T-cell (primary cell): Measurements from ENCODE around the gene SRSF2. TPM values are rescaled to one million over a fixed set of nuclear protein-coding genes. Genes with fewer than 3 reads are reported as not detected.

Experiments used
- ATAC-seq, 4 experiments: fragments of 200-7000 bp in 3 of 4; fragments of 150-1000 bp in 1 of 4; cut with Tn5 transposase; replicated peaks in 1 of 4; 1 replicate in 3 of 4; 2 replicates in 1 of 4; pipeline ENCODE4 v1.10.0; 2021; ENCODE audit warnings: moderate library complexity in 3 of 4, mild to moderate bottlenecking in 2 of 4, moderate number of reproducible peaks in 1 of 4
- CTCF ChIA-PET, 2 donors: fragments of 300-600 bp; sonication (Branson Sonifier 250); formaldehyde crosslinking; loops; one replicate each; lab custom pipeline; 2022; ENCODE audit warnings: antibody characterized with exemption in 2 of 2; lab: Charles Lee
- POLR2A ChIA-PET, 2 donors: fragments of 300-600 bp; sonication (Branson Sonifier 250); formaldehyde crosslinking; loops; one replicate each; lab custom pipeline; 2022; ENCODE audit warnings: antibody characterized with exemption in 2 of 2; lab: Charles Lee
- DNase-seq, 35 experiments: peaks; one replicate each; pipeline versions ENCODE4 v3.0.0 to v3.0.0-alpha.2; 2013 to 2023
- H3K27ac ChIP-seq: one replicate; pipeline ENCODE4 v1.5.1; 2013; ENCODE audit warnings: low read length
- H3K27me3 ChIP-seq, 2 experiments: replicated peaks in 1 of 2; 1 replicate in 1 of 2; 2 replicates in 1 of 2; pipeline versions ENCODE4 v1.6.1 to v1.7.0; 2013; ENCODE audit warnings: low read length in 1 of 2, mixed read lengths in 1 of 2; ENCODE audit not compliant: control insufficient read depth in 2 of 2, insufficient read depth in 2 of 2; ENCODE audit errors: extremely low read depth in 1 of 2
- H3K36me3 ChIP-seq, 2 donors: 1 replicate in 1 of 2; 2 replicates in 1 of 2; pipeline versions ENCODE4 v1.6.1 to v1.7.0; 2013; ENCODE audit warnings: low read length in 1 of 2; ENCODE audit not compliant: control insufficient read depth in 2 of 2, insufficient read depth in 1 of 2; ENCODE audit errors: extremely low read depth in 1 of 2
- H3K4me1 ChIP-seq, 2 experiments: 1 replicate in 1 of 2; 2 replicates in 1 of 2; pipeline versions ENCODE4 v1.6.1 to v1.7.0; 2013; ENCODE audit warnings: low read length in 2 of 2, mixed read lengths in 1 of 2; ENCODE audit not compliant: insufficient read depth in 2 of 2, control insufficient read depth in 1 of 2; ENCODE audit errors: extremely low read depth in 1 of 2
- H3K4me3 ChIP-seq, 2 donors: 1 replicate in 1 of 2; 2 replicates in 1 of 2; pipeline versions ENCODE4 v1.5.1 to v1.7.0; 2013; ENCODE audit warnings: mild to moderate bottlenecking in 2 of 2, low read length in 1 of 2, moderate library complexity in 1 of 2; ENCODE audit not compliant: control insufficient read depth in 1 of 2; ENCODE audit errors: extremely low read depth in 1 of 2
- H3K9me3 ChIP-seq: 2 replicates; pipeline ENCODE4 v1.7.0; 2013
- H3K27ac Mint-ChIP-seq, 2 donors: one replicate each; pipeline ENCODE4 v1.8.0; 2020 to 2021; ENCODE audit warnings: mild to moderate bottlenecking in 2 of 2, mixed read lengths in 2 of 2
- H3K27me3 Mint-ChIP-seq, 2 donors: one replicate each; pipeline ENCODE4 v1.8.0; 2021 to 2022; ENCODE audit warnings: mixed read lengths in 2 of 2
- H3K36me3 Mint-ChIP-seq: one replicate; pipeline ENCODE4 v1.8.0; 2021; ENCODE audit warnings: mixed read lengths
- H3K4me1 Mint-ChIP-seq, 3 donors: one replicate each; pipeline ENCODE4 v1.8.0; 2020 to 2022; ENCODE audit warnings: mixed read lengths in 3 of 3, mild to moderate bottlenecking in 1 of 3
- H3K4me3 Mint-ChIP-seq, 3 donors: one replicate each; pipeline ENCODE4 v1.8.0; 2020 to 2022; ENCODE audit warnings: mild to moderate bottlenecking in 3 of 3, mixed read lengths in 3 of 3, moderate library complexity in 3 of 3
- H3K9me3 Mint-ChIP-seq, 3 donors: one replicate each; pipeline ENCODE4 v1.8.0; 2020 to 2022; ENCODE audit warnings: mixed read lengths in 3 of 3
- WGBS: methylation state at CpG from one replicate; pipeline ENCODE4 v1.1.5; 2013; ENCODE audit warnings: missing lambda C conversion rate; ENCODE audit not compliant: insufficient coverage; 5-methylcytosine and 5-hydroxymethylcytosine counted together
- total RNA-seq, 35 experiments: library from RNA in 6 of 35; stranded (reverse) in 6 of 35; fragments of 120-200 nt in 1 of 35; gene quantifications; one replicate each; pipeline versions ENCODE4 v1.2.1 to v1.2.4 and lab custom pipeline; 2013 to 2026

SRSF2 gene
- total RNA-seq, 5 donors from 2014 or later (not counting 1 experiment from before 2014, with no cell fraction given) = 349 to 413 (median 382) TPM

GRCh38 chr17:76690596-76691280 is 46.4 kb downstream of the SRSF2 start:
- ChIA-PET POLR2A (no interaction called here), CTCF (interaction anchor here in 1 of 2 donors (0.6 kb wide), 1 partner anchor 388 kb away, joined by 3 read pairs; no protein-coding TSS in a partner anchor)
- H3K9me3 ChIP-seq = no peaks in the 10 kb centered on the region
- H3K4me3 ChIP-seq = no peak overlapping the region
- peaks cover 0 to 9% of the 10 kb centered on the region in 2 experiments for H3K27me3 ChIP-seq
- H3K27ac ChIP-seq = no peak overlapping the region
- H3K9me3 Mint-ChIP-seq = no peaks in the 10 kb centered on the region
- peaks cover 0 to 5% (median 0%) of the 10 kb centered on the region in 3 donors for H3K4me1 Mint-ChIP-seq
- no peak overlapping the region for H3K27ac Mint-ChIP-seq
- WGBS = 100% methylated on average over 2 of the region's 13 CpGs
- H3K27me3 Mint-ChIP-seq = peaks cover 0 to 2% of the 10 kb centered on the region in 2 donors
- DNase-seq (no peak), ATAC-seq (no peak)
- H3K4me3 Mint-ChIP-seq = no peak overlapping the region
- peaks cover 0 to 3% of the 10 kb centered on the region in 2 experiments for H3K4me1 ChIP-seq
- no peaks in the 10 kb centered on the region for H3K36me3 ChIP-seq
- peaks cover 4% of the 10 kb centered on the region for H3K36me3 Mint-ChIP-seq

DNA sequence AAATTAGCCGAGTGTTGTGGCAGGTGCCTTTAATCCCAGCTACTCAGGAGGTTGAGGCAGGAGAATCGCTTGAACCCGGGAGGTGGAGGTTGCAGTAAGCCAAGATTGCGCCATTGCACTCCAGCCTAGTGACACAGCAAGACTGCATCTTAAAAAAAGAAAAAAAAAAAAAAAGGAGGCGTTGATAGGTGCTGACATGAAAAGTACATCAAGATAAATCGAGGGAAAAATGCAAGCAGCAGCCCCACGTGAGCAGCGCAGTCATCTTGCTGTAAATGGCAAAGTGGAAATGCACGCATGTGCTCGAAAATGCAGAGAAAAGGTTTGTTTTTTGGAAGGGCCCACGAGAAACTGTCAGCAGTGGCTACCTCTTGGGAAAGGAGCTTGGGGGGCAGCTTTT is 47.3 kb downstream of the SRSF2 start:
- no peak overlapping the region for H3K27ac Mint-ChIP-seq
- no peak for DNase-seq
- Histone ChIP-seq H3K36me3 (no peaks in the 10 kb centered on the region), H3K27ac (no peak overlapping the region), H3K27me3 (peaks cover 0 to 11% of the 10 kb centered on the region in 2 experiments), H3K4me1 (no peaks in the 10 kb centered on the region), H3K4me3 (no peak overlapping the region), H3K9me3 (no peaks in the 10 kb centered on the region)
- no peak for ATAC-seq
- peaks cover 0 to 2% of the 10 kb centered on the region in 2 donors for H3K27me3 Mint-ChIP-seq
- H3K4me1 Mint-ChIP-seq = no peaks in the 10 kb centered on the region
- peaks cover 4% of the 10 kb centered on the region for H3K36me3 Mint-ChIP-seq
- 87% methylated on average over 10 of the region's 11 CpGs for WGBS
- CTCF ChIA-PET = no interaction called here
- POLR2A ChIA-PET = no interaction called here
- H3K9me3 Mint-ChIP-seq = no peaks in the 10 kb centered on the region
- no peak overlapping the region for H3K4me3 Mint-ChIP-seq

GRCh38 chr17:76688165-76688622 is 48.9 kb downstream of the SRSF2 start:
- H3K9me3 ChIP-seq = no peaks in the 10 kb centered on the region
- Mint-ChIP-seq H3K4me3 (no peak overlapping the region), H3K27me3 (peaks cover 0 to 2% of the 10 kb centered on the region in 2 donors), H3K36me3 (peaks cover 4% of the 10 kb centered on the region), H3K27ac (no peak overlapping the region), H3K4me1 (no peaks in the 10 kb centered on the region), H3K9me3 (no peaks in the 10 kb centered on the region)
- no peak for ATAC-seq
- H3K4me3 ChIP-seq = no peak overlapping the region
- 73% methylated on average over 6 of the region's 11 CpGs for WGBS
- H3K27ac ChIP-seq = no peak overlapping the region
- H3K27me3 ChIP-seq = peaks cover 0 to 11% of the 10 kb centered on the region in 2 experiments
- ChIA-PET CTCF (no interaction called here), POLR2A (no interaction called here)
- DNase-seq = no peak
- no peaks in the 10 kb centered on the region for H3K36me3 ChIP-seq
- no peaks in the 10 kb centered on the region for H3K4me1 ChIP-seq

DNA sequence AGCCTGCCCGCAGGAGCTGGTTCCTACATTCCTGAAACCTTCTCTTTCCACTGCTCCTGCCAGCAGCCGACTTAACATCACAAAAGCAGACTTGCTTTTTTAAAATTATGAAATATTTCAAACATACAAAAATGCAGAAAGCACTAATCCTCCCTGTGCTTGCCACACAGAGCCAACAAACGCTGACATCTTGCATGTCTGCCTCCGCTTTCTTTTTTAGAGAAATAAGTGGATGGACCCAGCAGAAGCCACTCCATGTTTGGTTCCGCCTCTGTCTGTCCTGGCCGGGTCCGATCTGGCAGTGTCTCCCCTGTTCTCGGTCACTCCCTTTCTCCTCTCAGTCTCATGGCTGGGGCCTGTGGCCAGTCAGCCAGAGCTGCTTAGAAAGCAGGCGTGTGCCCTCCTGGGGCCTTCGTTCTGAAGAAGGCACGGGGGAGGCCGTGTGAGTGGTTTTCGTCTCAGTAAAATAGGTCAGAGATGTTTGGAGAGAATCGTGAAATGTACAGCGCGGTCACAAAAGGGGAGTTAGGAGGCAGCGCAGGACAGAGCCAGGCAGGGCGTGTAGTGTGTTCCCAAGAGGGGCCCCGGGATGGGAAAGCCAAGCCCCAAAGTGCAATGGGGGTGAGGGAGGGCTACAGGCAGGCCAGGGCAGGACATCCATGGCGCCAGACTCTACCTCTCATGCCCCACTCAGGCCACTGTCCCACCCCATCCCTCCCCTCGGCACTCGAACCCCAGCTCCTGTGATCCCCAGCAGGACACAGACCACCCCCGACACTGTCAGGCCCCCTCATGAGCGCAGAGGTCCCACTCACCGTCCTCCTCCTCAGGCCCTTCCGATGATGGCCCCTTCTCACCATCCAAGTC is 49.6 kb downstream of the SRSF2 start:
- CTCF ChIA-PET = no interaction called here
- no peak overlapping the region for H3K27ac Mint-ChIP-seq
- H3K4me1 Mint-ChIP-seq = no peaks in the 10 kb centered on the region

GRCh38 chr17:76686538-76687297 is 50.4 kb downstream of the SRSF2 start:
- ATAC-seq = no peak
- H3K27ac ChIP-seq = no peak overlapping the region
- Mint-ChIP-seq H3K4me1 (peaks cover 0 to 8% (median 5%) of the 10 kb centered on the region in 3 donors), H3K9me3 (no peaks in the 10 kb centered on the region), H3K36me3 (peaks cover 4% of the 10 kb centered on the region), H3K27me3 (peaks cover 0 to 2% of the 10 kb centered on the region in 2 donors), H3K27ac (no peak overlapping the region), H3K4me3 (no peak overlapping the region)
- 94% methylated on average over 10 of the region's 15 CpGs for WGBS
- CTCF ChIA-PET = no interaction called here
- POLR2A ChIA-PET = no interaction called here
- H3K9me3 ChIP-seq = no peaks in the 10 kb centered on the region
- DNase-seq = no peak
- H3K36me3 ChIP-seq = no peaks in the 10 kb centered on the region
- H3K4me1 ChIP-seq = peaks cover 0 to 11% of the 10 kb centered on the region in 2 experiments
- peaks cover 0 to 11% of the 10 kb centered on the region in 2 experiments for H3K27me3 ChIP-seq
- no peak overlapping the region for H3K4me3 ChIP-seq

More for the DNA sequence above, 49.6 kb downstream of the SRSF2 start:
- DNase-seq (no peak), ATAC-seq (no peak)
- Histone ChIP-seq H3K27me3 (peaks cover 0 to 11% of the 10 kb centered on the region in 2 experiments), H3K27ac (no peak overlapping the region), H3K9me3 (no peaks in the 10 kb centered on the region), H3K36me3 (no peaks in the 10 kb centered on the region), H3K4me3 (no peak overlapping the region), H3K4me1 (peaks cover 0 to 3% of the 10 kb centered on the region in 2 experiments)
- peaks cover 4% of the 10 kb centered on the region for H3K36me3 Mint-ChIP-seq
- H3K9me3 Mint-ChIP-seq = no peaks in the 10 kb centered on the region
- H3K4me3 Mint-ChIP-seq = no peak overlapping the region
- WGBS = 81% methylated on average over 16 of the region's 26 CpGs
- peaks cover 0 to 2% of the 10 kb centered on the region in 2 donors for H3K27me3 Mint-ChIP-seq
- POLR2A ChIA-PET = no interaction called here

DNA sequence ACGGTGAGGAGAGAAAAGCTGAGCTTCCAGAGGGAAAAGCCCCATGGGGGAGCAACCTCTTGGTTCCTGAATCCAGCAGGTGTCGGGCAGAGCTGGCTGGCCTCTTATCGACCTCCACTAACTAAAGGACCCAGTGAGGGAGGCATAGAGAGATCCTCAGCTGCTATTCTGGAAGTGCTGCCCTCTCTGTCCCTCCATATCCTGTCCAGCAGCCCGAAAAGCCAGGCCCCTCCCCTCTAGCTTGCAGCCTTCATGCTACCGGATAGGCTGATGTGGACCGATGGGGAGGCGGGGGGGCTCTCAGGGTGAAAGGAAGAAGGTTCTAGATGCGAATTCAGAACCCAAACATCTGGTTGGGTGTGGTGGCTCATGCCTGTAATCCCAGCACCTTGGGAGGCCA is 51.3 kb downstream of the SRSF2 start:
- ChIA-PET POLR2A (no interaction called here), CTCF (no interaction called here)
- peaks cover 4% of the 10 kb centered on the region for H3K36me3 Mint-ChIP-seq
- H3K27me3 Mint-ChIP-seq = peaks cover 0 to 2% of the 10 kb centered on the region in 2 donors
- peaks cover 0 to 11% of the 10 kb centered on the region in 2 experiments for H3K27me3 ChIP-seq
- no peaks in the 10 kb centered on the region for H3K9me3 Mint-ChIP-seq
- H3K9me3 ChIP-seq = no peaks in the 10 kb centered on the region
- H3K27ac ChIP-seq = no peak overlapping the region
- H3K4me1 ChIP-seq = peaks cover 0 to 20% of the 10 kb centered on the region in 2 experiments
- H3K36me3 ChIP-seq = no peaks in the 10 kb centered on the region
- no peak overlapping the region for H3K4me3 Mint-ChIP-seq
- ATAC-seq (no peak), DNase-seq (no peak)
- H3K4me1 Mint-ChIP-seq = peaks cover 7 to 16% (median 10%) of the 10 kb centered on the region in 3 donors
- WGBS = 87% methylated on average over 3 of the region's 8 CpGs
- no peak overlapping the region for H3K4me3 ChIP-seq
- no peak overlapping the region for H3K27ac Mint-ChIP-seq
